Epidermal melanocyte (primary cell): ENCODE measurements around the gene NTN4.
"Not testable (repeated sequence)": the region's sequence is repeated elsewhere in the genome, so short reads cannot be mapped to it uniquely, and the experiment has no call there.

ENCODE experiments used
- DNase-seq: peaks from one replicate; pipeline ENCODE4 v3.0.0; 2011; ENCODE audit warnings: low spot score; ENCODE audit not compliant: insufficient read length

Gene NTN4

GRCh38 chr12:95755261-95755865, 35.2 kb downstream of the NTN4 start:
- no peak for DNase-seq

- DNase-seq = not testable (repeated sequence)
These were observed 44.5 kb downstream of the NTN4 start for GRCh38 chr12:95746062-95746461.

- no peak for DNase-seq
These were observed 48.0 kb downstream of the NTN4 start for GRCh38 chr12:95742586-95742985.

GRCh38 chr12:95741635-95742034, 48.9 kb downstream of the NTN4 start:
- DNase-seq = no peak

GRCh38 chr12:95740751-95741150, 49.8 kb downstream of the NTN4 start:
- no peak for DNase-seq

GRCh38 chr12:95739561-95740313, 50.8 kb downstream of the NTN4 start:
- DNase-seq = no peak

- no peak for DNase-seq
These were observed 52.4 kb downstream of the NTN4 start for GRCh38 chr12:95738024-95738611.

GRCh38 chr12:95736631-95737030, 53.9 kb downstream of the NTN4 start:
- no peak for DNase-seq

GRCh38 chr12:95735728-95736127, 54.8 kb downstream of the NTN4 start:
- not testable (repeated sequence) for DNase-seq

- DNase-seq = no peak
These were observed 57.3 kb downstream of the NTN4 start for GRCh38 chr12:95733141-95733825.

GRCh38 chr12:95731519-95731958, 59.0 kb downstream of the NTN4 start:
- no peak for DNase-seq

- DNase-seq = no peak
These were observed 60.1 kb downstream of the NTN4 start for GRCh38 chr12:95730457-95730856.

GRCh38 chr12:95726903-95727302, 63.7 kb downstream of the NTN4 start:
- no peak for DNase-seq

GRCh38 chr12:95724767-95725166, 65.8 kb downstream of the NTN4 start:
- DNase-seq = no peak

- DNase-seq = no peak
These were observed 66.7 kb downstream of the NTN4 start for GRCh38 chr12:95723693-95724384.

- DNase-seq = no peak
These were observed 69.2 kb downstream of the NTN4 start for GRCh38 chr12:95721320-95721719.

- DNase-seq = no peak
These were observed 70.4 kb downstream of the NTN4 start for GRCh38 chr12:95720146-95720545.

GRCh38 chr12:95718772-95719171, 71.8 kb downstream of the NTN4 start:
- DNase-seq = no peak

- no peak for DNase-seq
These were observed 72.5 kb downstream of the NTN4 start for GRCh38 chr12:95718006-95718431.

- DNase-seq = no peak
These were observed 73.1 kb downstream of the NTN4 start for GRCh38 chr12:95717316-95717928.

GRCh38 chr12:95715177-95715576, 75.4 kb downstream of the NTN4 start:
- DNase-seq = no peak
